Stimulated activated CD4-positive, alpha-beta T cell treated with anti-CD3 and anti-CD28 coated beads, TNF-alpha, amount 100 ng/mL, for 24 hours (primary cell): Measurements from ENCODE around the gene DOK6.
"Not testable (repeated sequence)": the region's sequence is repeated elsewhere in the genome, so short reads cannot be mapped to it uniquely, and the experiment has no call there.

Experiments used
- DNase-seq, 3 experiments: peaks; one replicate each; pipeline ENCODE4 v3.0.0-alpha.2; 2020; ENCODE audit warnings: low read depth in 3 of 3

Gene DOK6

DNA sequence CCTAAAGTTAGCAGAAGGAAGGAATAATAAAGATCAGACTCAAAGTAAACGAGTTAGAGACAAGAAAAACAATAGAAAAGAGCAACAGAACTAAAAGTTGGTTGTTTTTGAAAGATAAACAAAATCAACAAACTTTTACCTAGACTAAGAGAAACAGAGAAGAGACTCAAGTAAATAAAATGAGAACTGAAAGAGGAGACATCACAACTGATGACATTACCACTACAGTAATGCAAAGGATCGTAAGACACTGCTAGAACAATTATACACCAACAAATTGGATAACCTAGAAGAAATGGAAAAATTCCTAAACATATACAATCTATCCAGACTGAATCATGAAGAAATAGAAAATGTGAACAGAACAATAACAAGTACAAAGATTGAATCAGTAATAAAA lies 407.7 kb downstream of the DOK6 start:
- DNase-seq, result no peak

DNA sequence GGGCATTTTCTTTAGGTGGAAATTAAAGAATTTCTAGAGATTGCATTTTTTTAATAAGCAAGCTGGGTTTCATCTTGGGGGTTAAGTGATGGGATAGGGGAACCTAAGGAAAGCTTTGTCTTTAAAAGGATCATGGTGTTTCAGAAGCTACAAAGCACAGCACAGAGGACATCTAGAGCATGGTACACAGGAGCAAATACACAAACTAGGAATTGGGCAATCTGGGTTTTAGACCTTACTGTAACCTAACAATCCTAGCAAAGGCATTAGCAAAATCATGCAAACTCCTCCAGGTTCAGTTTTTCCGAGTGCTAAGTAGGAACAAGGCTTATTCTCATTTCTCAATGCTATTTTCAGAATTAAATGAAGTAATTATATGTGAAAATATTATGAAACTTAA lies 412.9 kb downstream of the DOK6 start:
- DNase-seq, result no peak

DNA sequence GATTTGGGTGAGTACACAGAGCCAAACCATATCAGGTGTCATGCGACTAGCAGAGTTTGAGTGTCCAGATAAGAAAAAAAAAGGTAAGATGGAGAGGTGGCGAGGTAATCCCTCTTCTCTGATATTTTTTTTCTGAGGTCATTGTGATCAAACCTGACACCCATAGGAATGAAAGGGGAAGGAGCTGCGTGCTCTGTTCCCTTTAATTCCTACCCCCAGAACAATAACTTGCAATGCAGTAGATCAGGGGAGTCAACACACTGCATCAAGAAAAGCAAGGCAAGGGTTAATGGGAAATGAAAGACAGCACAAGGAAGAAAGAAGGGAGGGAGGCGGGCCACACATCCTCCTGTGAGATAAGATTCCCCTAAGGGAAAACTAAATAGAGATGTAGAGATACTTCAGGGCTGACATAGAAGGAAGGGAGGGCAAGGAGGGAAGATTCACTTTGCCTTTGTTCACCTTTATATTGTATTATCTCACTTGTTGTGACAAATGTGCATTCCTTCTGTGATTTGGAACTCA lies 414.2 kb downstream of the DOK6 start:
- DNase-seq, result no peak

DNA sequence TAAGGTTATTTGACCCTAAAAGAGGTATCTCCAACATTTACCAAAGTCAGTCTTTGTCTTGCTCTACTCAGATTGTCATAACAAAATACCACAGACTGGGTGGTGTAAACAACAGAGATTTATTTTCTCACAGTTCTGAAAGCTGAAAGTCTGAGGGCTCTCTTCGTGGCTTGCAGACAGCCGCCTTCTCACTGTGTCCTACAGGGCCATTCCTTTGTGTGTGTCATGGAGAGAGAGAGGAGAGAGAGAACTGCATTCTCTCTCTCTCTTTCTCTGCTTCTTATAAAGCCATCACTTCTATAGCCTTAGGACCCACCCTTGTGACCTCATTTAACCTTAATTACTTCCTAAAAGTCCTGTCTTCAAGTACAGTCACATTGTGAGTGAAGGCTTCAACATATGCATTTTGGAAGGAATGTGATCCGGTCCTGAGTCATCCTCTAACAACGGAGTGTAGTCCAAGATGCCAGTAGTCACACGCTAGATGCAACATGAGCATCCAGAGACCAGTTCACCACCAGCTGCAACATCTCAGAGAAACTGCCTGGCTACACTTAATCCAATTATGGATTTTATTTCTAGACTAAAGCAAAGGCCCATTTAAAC lies 416.8 kb downstream of the DOK6 start:
- DNase-seq, result no peak

DNA sequence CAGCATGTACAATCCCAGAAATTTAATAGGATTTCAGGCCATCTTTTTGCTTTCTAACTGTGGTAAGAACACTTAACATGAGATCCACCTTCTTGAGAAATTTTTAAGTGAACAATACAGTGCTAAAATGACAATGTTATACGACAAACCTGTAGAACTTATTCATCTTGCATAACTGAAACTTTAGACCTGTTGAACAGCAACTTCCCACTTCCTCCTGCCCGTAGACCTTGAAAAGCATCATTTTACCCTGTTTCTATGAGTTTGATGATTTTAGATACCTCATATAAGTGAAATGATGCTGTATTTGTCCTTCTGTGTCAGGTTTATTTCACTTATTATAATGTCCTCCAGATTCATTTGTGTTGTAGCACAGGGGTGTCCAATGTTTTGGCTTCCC lies 418.8 kb downstream of the DOK6 start:
- DNase-seq, result no peak

DNA sequence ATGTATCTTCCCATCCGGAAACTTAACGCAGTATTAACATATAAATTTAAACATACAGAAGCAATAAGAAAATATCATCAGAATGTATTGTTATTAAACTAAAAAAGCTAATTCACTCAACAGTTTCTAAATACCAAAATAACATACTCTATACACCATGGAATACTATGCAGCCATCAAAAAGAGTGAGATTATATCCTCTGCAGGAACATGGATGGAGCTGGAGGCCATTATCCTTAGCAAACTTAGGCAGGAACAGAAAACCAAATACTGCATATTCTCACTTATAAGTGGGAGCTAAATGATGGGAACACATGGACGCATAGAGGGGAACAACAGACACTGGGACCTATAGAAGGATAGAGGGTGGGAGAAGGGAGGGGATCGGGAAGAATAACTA lies 419.9 kb downstream of the DOK6 start:
- no peak for DNase-seq

DNA sequence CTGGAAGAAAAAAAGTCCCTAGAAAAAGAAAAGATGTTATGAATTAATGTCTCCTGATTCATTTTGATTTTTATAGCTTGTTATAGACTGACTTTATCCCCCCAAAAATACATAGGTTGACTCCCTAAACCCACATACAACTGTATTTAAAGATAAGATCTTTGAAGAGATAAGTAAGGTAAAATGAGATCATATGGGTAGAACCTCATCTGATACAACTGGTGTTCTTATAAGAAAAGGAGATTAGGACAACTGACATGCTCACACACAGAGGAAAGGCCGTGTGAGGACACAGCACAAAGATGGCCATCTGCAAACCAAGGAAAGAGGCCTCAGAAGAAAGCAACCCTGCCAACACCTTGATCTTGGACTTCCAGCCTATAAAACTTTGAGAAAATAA lies 429.5 kb downstream of the DOK6 start:
- no peak for DNase-seq

DNA sequence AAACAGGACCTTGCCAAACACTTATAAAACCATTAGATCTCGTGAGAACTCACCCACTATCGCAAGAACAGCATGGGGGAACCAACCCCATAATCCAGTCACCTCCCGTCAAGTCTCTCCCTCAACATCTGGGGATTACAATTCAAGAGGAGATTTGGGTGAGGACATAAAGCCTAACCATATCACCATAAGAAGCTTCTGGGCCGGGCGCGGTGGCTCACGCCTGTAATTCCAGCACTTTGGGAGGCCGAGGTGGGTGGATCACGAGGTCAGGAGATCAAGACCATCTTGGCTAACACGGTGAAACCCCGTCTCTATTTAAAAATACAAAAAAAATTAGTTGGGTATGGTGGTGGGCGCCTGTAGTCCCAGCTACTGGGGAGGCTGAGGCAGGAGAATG lies 434.3 kb downstream of the DOK6 start:
- DNase-seq, result not testable (repeated sequence)

DNA sequence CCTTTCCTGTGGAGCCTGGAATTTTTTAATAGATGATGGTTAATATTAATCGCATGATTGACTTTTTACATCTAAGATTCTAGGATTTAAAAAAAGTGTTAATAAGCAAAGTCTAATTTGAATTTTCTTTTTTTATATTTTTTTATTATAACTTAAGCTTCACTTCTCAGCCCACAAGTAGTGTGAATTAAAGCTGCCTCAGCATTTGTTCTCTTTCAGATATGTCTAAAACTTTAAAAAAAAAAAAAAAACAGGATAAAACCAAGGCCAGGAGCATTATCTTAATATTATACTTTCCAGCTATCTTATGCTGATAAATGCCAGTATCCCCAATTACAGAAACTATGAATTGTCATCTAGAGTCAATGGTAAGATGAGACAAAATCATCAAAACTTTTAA lies 437.3 kb downstream of the DOK6 start:
- DNase-seq, result no peak

DNA sequence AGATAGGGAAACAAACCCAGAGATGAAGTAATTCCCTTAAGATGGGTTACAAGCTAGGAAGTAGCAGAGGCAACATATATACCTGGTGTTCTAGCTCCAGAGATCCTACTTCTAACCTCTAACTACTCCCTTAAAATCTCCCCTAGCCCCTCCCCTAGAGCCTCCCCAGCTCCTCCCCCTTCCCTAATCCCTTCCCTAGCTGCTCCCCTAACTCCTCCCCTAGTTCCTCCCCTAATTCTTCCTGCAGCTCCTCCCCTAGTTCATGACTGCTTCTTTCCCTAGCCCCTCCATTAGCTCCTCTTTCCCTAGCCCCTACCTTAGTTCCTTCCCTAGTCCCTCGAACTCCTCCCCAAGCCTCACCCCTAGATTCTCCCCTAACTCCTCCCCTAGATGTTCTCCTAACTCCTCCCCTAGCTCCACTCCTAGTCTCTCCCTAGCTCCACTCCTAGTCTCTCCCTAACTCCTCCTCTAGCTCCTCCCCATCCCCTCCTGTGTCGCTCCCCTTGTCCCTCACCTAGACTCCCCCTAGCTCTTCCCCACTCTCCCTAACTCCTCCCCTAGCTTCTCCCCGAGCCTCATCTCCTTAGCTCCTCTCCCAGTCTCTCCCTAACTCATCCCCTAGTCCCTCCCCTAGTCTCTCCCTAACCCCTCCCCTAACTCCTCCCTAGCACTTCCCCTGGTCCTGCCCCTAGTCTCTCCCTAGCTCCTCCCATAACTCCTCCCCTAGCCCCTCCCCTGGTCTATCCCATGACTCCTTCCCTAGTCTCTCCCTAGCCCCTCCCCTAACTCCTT lies 438.1 kb downstream of the DOK6 start:
- peak in 1 of 3 experiments; percentile 28 for DNase-seq

DNA sequence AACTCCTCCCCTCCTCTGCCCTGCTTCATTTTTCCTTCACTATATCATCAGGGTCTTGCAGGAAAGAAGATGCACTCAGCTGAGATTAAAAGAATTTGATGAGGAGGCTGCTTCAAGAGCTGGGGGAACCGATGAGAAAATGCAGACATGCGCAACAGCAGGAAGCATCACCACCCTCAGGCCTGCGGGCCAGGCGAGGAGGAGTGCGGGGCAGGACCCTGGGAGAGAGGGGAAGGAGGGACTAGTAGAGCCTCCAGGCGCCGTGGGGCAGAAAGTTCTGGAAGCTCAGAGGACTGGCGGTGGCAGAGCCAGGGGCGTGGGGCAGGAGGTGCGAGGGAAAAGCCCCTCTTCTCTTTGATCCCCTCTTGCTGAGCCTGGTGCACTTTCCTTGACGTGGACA lies 438.8 kb downstream of the DOK6 start:
- DNase-seq, result no peak

DNA sequence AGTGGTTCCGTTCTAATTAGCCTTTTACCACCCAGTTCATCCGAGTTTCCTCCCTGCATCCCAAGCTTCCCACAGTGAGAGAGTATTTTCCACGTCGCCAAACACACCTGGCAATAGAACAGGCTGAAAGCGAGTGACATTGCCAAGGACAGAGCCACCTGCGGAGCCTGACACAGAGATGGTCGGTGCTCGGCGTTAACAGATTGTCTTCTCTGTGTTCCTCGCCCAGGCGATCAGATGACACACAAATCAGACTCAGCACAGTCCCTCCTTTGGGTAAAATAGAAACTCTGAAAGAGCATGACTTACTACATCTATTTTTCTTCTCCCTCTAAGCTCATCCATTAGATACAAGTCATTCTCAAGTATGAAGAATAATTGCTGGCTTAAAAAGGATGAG lies 439.3 kb downstream of the DOK6 start:
- no peak for DNase-seq

DNA sequence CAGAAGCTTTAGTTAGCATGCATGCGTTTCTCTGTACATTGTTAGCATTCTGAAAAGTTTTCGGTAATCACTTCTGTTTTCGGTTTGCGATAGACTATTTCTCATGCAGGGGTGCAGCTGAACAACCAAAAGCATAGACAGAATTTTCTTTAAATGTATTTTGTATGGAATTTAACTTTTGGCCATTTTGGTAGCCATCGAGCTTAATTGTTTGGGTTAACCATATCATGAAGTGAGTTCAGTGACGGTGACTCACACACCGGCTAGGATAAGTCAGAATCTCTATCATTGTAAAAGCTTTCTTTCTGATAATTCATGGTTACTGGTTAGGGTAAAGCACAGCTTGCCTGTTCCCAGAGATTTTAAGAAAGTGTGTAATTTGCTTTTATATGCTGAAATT lies 439.8 kb downstream of the DOK6 start:
- no peak for DNase-seq

DNA sequence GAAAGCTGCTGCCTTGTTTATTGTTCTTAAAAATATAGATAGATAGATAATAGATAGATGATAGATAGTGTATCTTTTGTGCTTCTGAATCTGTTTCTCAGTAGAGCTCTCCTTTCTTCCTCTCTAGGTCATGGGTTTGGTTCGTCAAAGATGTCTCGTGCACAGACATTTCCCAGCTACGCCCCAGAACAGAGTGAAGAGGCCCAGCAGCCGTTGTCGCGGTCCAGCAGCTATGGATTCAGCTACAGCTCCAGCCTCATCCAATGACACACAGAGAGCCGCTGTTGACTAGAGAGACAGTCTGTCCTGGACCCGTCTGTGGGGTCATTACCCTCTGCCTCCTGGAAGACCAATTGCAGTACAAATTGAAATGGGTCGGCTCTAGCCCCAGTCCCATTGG lies 440.4 kb downstream of the DOK6 start:
- DNase-seq, result no peak

DNA sequence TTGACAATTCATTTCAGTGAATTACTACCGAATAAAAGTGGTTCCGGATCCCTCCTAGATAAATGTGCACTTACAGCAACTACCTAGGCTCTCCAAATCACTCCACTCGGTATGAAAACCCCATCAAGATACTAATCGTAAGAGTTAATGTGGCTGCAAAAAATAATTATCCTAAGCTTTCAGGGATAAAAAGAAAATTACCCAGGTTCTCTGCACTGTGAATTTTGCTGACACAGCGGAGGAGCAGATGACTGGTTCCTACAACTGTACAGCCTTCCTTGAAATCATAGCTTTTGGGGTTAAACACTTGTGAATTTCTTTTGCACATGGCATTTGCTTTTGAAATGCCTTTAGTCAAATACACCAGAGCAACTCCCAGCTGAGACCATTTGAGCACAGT lies 442.3 kb downstream of the DOK6 start:
- no peak for DNase-seq

DNA sequence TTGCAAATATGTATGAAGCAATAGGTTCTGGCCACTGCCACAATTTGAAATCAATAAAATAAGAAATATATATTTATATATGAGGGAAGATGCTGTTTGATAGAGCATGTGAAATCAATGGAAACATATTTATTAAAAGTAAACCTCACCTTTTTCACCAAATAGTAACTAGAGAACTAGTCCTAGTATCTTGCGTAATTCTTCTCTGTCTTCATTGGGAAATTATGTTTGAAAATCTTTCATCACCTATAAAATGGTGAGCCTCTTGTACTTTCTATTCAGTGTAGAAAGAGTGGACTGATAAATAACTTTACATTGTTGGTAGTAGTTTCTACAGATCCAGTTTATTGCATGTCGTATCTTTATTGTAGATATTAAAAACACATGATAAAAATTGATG lies 444.0 kb downstream of the DOK6 start:
- DNase-seq, result no peak

DNA sequence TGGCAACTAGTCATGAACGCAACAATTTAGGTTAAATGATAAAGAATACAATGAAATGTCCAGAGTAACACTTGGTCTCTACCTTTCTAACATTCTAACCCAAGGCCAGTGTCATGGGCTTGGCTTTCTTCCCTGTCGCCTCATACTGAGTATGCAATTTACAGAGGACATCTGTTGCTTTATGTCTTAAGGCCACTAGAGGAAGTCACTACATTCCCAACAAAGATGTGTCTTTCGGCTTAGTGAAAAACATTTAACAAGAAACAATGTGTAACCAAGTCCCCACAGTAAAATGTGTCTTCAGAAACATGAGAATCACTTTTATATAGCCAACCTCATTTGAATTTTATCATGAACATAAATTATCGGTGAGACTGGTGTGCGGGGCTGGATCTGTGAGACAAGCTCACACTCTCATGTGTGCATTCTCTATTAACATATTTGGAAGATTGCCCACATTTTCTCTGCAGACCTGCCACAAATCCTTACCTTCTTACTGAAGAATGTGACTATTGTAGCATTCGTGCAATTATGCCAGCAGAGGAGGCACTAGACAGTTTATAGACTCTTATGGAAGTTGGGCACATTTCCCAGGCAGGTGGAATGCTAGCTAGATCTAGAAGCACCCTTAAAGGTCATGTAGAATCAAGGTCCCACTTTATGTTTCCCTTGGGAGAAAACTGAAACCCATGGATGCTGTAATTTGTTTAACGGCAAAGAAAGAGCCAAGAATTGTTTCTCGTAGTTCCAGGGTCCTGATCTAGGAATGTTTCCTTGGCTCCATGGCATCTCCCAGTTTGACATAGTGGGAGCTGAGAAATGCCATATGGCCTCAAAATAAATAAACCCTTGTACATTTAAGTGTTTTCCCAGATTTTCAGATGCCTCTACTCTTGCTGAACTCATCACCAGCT lies 445.2 kb downstream of the DOK6 start:
- DNase-seq, result no peak

DNA sequence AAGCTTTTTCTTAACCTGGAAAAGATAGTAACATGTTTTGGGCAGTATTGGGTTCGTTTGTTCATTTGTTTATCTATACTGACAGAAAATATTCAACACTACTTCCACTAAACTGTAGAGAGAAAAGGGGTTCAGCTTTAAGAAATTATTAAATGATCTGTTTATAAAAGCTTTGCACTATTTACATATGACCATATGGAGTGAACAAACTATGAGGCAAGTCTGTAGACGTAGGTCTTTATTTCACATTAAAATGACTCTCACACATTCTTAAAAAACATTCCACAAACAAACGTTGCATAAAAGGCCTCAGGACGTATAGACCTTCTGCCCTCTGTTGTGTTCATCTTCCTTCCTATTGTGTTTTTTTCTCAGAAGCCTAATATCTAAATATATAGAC lies 452.4 kb downstream of the DOK6 start:
- DNase-seq, result no peak

DNA sequence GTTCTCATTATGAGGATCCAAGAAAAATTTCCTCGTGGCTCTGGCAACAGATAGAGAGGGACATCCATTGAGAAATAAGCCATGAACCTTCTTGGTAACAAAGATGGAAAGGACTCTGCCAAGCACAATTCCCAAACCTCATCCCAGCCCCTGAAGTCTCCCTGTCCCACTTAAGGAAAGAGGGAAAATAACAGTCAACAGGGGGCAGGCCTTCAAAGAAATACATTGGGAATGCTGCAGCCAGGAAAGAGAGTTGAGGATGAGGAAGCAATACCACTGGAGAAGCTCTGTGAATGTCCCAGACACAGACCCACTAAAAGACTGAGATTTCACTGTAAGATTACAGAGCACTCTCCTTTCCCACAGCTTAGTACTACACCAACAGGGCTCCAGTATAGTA lies 453.8 kb downstream of the DOK6 start:
- no peak for DNase-seq

DNA sequence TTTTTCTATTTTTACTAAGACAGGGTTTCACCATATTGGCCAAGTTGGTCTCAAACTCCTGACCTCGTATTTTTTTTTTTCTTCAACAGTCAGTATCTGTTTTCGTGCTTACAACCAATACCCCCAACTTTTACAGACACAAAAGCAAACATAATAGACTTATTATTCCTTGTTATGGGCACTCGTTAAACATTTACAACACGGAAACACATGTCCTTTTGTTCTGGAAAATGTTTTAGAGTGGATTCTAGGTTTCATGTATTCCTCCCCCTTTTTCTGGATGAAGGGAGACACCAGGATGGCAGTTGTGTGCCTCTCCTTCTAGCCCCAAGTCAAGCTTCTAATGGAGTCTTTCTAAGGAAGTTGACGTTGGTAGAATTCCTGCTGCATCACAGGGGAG lies 458.2 kb downstream of the DOK6 start:
- no peak for DNase-seq

DNA sequence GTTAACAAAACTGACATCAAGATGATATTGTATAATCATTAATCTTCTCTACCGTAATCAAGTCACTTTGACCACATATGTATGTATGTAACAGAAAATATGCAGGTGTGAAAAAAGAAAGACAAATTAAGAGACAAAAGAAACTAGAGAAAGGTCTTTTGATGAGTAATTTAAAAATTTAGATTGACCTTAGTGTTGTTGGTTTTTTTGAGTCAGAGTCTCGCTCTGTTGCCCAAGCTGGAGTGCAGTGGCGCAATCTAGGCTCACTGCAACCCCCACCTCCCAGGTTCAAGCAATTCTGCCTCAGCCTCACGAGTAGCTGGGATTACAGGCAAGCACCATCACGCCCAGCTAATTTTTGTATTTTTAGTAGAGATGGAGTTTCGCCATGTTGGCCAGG lies 464.1 kb downstream of the DOK6 start:
- DNase-seq, result not testable (repeated sequence)

DNA sequence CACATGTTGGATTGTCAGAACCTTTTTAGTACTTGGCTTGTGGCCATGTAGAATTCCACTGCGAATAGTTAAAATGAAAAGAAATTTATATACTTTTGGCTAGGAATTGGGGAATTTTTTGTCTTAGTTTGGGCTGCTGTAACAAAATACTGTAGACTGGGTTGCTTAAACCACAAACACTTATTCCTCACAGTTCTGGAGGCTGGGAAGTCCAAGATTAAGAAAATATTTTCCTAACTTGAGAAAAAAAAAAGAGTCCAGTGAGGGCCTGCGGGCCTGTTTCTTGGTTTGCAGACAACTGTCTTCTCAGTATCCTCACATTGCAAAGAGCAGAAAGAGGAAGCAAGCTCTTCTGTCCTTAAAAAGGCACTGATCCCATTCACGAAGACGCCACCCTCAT lies 465.1 kb downstream of the DOK6 start:
- DNase-seq, result no peak

DNA sequence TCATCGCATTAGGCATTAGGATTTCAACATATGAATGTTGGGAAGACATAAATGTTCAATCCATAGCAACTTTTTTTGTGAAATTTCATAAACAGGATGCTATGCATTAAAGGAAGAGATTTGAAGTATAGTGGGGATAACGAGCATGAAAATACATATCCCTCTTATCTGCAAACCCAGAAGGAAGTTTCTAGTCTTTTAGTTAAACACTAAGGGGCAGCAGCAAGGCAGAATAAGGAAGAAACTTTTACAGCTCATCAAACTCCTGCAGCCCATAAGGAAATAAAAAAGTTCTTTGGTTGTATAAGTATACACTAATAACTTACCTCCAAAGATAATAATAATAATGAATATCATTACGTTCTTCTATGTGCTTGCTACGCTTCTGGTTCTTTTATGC lies 465.5 kb downstream of the DOK6 start:
- no peak for DNase-seq
